MCF 10A (cell line): ENCODE measurements around the gene LINGO3. TPM values are rescaled to one million over a fixed set of nuclear protein-coding genes. Genes with fewer than 3 reads are reported as not detected.

Experiments used
- BruUV-seq: library from RNA; stranded (reverse); fragments of 400-500 nt; replicated peaks from 2 replicates; lab custom pipeline; 2021; lab: Mats Ljungman, UMichigan
- CTCF ChIA-PET: fragments of 300-600 bp; sonication (Branson Sonifier 250); formaldehyde crosslinking; extraction: SDS; loops from one replicate; lab custom pipeline; 2021; ENCODE audit warnings: antibody characterized with exemption, inconsistent platforms; lab: Yijun Ruan, JAX
- POLR2A ChIA-PET: fragments of 300-600, 350-650 bp; sonication (Branson Sonifier 250); formaldehyde crosslinking; extraction: SDS; loops from one replicate; lab custom pipeline; 2020; ENCODE audit warnings: antibody characterized with exemption, inconsistent platforms; lab: Yijun Ruan, JAX
- DNase-seq: peaks from one replicate; pipeline ENCODE4 v3.0.0-alpha.2; 2018; ENCODE audit not compliant: unreplicated experiment
- H3K27ac Mint-ChIP-seq: one replicate; pipeline ENCODE4 v1.8.0; 2022; ENCODE audit warnings: mild to moderate bottlenecking, low read depth, mixed read lengths; ENCODE audit not compliant: unreplicated experiment
- H3K27me3 Mint-ChIP-seq: one replicate; pipeline ENCODE4 v1.8.0; 2022; ENCODE audit warnings: mixed read lengths; ENCODE audit not compliant: insufficient read depth, unreplicated experiment
- H3K36me3 Mint-ChIP-seq: one replicate; pipeline ENCODE4 v1.8.0; 2022; ENCODE audit warnings: mild to moderate bottlenecking, moderate library complexity, mixed read lengths; ENCODE audit not compliant: insufficient read depth, unreplicated experiment
- H3K4me1 Mint-ChIP-seq: one replicate; pipeline ENCODE4 v1.8.0; 2022; ENCODE audit warnings: mixed read lengths; ENCODE audit not compliant: insufficient read depth, unreplicated experiment
- H3K4me3 Mint-ChIP-seq: one replicate; pipeline ENCODE4 v1.8.0; 2022; ENCODE audit warnings: mild to moderate bottlenecking, moderate library complexity, mixed read lengths; ENCODE audit not compliant: unreplicated experiment
- H3K9me3 Mint-ChIP-seq: one replicate; pipeline ENCODE4 v1.8.0; 2022; ENCODE audit warnings: mixed read lengths; ENCODE audit not compliant: unreplicated experiment
- intact Hi-C: fragments of 100-400 bp; cut with micrococcal nuclease; formaldehyde crosslinking; loops from 2 replicates; pipeline ENCODE4 v1.14.1; 2022
- total RNA-seq: library from RNA; stranded (reverse); gene quantifications from 2 replicates; pipeline ENCODE4 v1.2.3, GENCODE V29; 2022
- TF ChIP-seq, protein P1 (sequence below): fragments of 200-600 bp; IDR thresholded peaks from one replicate; pipeline ENCODE4 v1.8.0; 2022; ENCODE audit warnings: antibody characterized with exemption, mild to moderate bottlenecking; ENCODE audit not compliant: unreplicated experiment

LINGO3 gene
- total RNA-seq, 1 experiment from 2014 or later, result not detected

DNA sequence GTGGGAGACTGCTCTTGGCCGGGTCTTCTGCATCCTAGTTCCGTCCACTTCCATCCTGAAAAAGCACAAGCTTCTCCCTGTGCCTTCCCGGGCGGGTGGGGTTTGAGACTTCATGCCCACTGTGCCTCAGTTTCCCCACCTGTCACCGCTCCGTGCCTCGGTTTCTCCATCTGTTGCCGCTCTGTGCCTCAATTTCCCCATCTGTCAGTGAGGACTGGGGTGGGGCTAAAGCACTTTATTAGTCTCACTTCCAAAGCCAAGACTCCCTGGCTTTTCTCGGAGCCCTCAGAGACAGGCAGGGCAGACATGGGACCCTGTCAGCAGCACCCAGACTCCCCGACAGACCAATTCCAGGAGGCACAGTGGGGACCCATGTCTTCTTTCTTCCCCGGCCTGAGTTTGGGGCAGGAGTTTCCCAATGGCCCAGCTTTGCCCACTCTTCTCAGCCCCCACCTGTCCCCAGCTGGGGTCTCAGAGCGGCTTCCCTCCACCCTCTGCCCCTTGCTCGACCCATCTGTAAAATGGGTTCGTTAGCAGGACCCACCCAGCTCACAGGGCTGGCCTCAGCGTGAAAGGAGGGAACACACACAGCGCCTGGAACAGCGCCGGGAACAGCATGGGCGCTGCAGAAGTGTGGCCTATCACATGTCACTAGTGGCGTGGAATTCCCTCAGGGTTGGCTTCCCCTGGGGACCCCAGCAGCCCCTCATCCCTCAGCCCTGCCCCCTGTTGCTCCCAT lies 21.4 kb downstream of the LINGO3 start:
- TF ChIP-seq, protein P1, sequence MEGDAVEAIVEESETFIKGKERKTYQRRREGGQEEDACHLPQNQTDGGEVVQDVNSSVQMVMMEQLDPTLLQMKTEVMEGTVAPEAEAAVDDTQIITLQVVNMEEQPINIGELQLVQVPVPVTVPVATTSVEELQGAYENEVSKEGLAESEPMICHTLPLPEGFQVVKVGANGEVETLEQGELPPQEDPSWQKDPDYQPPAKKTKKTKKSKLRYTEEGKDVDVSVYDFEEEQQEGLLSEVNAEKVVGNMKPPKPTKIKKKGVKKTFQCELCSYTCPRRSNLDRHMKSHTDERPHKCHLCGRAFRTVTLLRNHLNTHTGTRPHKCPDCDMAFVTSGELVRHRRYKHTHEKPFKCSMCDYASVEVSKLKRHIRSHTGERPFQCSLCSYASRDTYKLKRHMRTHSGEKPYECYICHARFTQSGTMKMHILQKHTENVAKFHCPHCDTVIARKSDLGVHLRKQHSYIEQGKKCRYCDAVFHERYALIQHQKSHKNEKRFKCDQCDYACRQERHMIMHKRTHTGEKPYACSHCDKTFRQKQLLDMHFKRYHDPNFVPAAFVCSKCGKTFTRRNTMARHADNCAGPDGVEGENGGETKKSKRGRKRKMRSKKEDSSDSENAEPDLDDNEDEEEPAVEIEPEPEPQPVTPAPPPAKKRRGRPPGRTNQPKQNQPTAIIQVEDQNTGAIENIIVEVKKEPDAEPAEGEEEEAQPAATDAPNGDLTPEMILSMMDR, result no peak
- no TSS peak for BruUV-seq
- POLR2A ChIA-PET, result interaction anchor here (1.3 to 1.4 kb wide), 2 partner anchors 7 to 48 kb away, joined by 3 to 4 read pairs; no protein-coding TSS in a partner anchor
- CTCF ChIA-PET, result interaction anchor here (1.4 kb wide), 1 partner anchor 12 kb away, joined by 3 read pairs; no protein-coding TSS in a partner anchor
- H3K4me3 Mint-ChIP-seq, result no peak overlapping the region
- no peaks in the 10 kb centered on the region for H3K4me1 Mint-ChIP-seq
- no peaks in the 10 kb centered on the region for H3K36me3 Mint-ChIP-seq
- H3K27ac Mint-ChIP-seq, result no peak overlapping the region
- peaks cover 20% of the 10 kb centered on the region for H3K27me3 Mint-ChIP-seq
- no peaks in the 10 kb centered on the region for H3K9me3 Mint-ChIP-seq
- no peak for DNase-seq
- intact Hi-C loops, result no loop called here

DNA sequence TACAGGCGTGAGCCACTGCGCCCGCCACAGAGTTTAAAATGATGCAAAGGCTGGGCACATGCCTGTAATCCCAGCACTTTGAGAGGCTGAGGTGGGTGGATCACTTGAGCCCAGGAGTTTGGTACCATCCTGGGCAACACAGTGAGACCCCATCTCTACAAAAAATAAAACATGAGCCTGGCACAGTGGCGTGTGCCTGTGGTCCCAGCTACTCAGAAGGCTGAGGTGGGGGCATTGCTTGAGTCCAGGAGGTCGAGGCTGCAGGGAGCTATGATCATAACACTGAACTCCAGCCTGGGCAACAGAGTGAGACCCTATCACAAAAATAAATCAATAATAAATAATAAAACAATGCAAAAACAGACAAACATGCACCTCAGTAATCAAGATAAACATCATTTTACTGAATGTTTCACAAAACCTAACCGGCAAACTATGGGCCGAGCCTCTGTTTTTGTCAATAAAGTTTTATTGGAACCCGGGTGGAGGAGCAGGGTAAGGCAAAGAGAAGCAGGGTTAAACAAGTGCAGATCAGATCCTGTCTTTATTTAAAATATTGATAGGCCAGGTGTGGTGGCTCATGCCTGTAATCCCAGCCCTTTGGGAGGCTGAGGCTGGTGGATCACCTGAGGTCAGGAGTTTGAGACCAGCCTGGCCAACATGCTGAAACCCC lies 24.0 kb downstream of the LINGO3 start:
- TF ChIP-seq, protein P1, result no peak
- CTCF ChIA-PET, result interaction anchor here (0.9 to 1.1 kb wide), 2 partner anchors 9 to 330 kb away, joined by 3 read pairs; no protein-coding TSS in a partner anchor
- no TSS peak for BruUV-seq
- Mint-ChIP-seq H3K27me3 (peaks cover 12% of the 10 kb centered on the region), H3K9me3 (no peaks in the 10 kb centered on the region), H3K4me1 (no peaks in the 10 kb centered on the region), H3K4me3 (no peak overlapping the region), H3K27ac (no peak overlapping the region), H3K36me3 (no peaks in the 10 kb centered on the region)
- intact Hi-C loops, result no loop called here
- POLR2A ChIA-PET, result no interaction called here
- no peak for DNase-seq

DNA sequence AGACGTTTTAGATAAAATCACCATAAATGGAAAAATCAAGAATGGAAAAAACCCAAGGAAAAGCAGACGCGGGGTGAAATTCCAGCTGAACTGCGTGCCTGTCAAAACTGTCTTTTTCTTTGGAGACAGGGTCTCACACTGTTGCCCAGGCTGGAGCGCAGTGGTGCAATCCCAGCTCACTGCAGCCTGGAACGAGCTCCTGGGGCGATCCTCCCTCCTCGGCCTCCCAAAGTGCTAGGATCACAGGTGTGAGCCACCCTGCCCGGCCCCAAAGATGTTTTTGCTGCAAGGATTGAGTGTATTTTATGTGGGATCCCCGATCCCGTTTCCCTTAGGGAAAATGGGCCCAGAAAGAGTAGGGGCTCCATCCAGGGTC lies 25.1 kb downstream of the LINGO3 start:
- H3K4me3 Mint-ChIP-seq, result no peak overlapping the region
- peaks cover under 1% of the 10 kb centered on the region for H3K27me3 Mint-ChIP-seq
- no peaks in the 10 kb centered on the region for H3K4me1 Mint-ChIP-seq
- intact Hi-C loops, result no loop called here
- H3K27ac Mint-ChIP-seq, result no peak overlapping the region
- TF ChIP-seq, protein P1, result no peak
- DNase-seq, result no peak
- H3K36me3 Mint-ChIP-seq, result peaks cover 6% of the 10 kb centered on the region
- no TSS peak for BruUV-seq
- no peaks in the 10 kb centered on the region for H3K9me3 Mint-ChIP-seq
- ChIA-PET POLR2A (no interaction called here), CTCF (interaction anchor here (0.6 to 0.9 kb wide), 3 partner anchors 8 to 167 kb away, joined by 3 to 4 read pairs (median 3); no protein-coding TSS in a partner anchor)
